HAP-1 (cell line): ENCODE results near the gene COX19.

Experiments
- DNase-seq, 2 experiments: peaks; one replicate each; pipeline ENCODE4 v3.0.0-alpha.2; 2016 to 2020; ENCODE audit warnings: low spot score in 2 of 2
- H3K27me3 ChIP-seq: fragments of 250-450 bp; sonication (Bioruptor Pico); 2 replicates; pipeline ENCODE4 v1.5.1; 2020; ENCODE audit warnings: low read depth, mild to moderate bottlenecking, moderate library complexity
- H3K36me3 ChIP-seq: fragments of 250-450 bp; sonication (Bioruptor Pico); replicated peaks from 2 replicates; pipeline ENCODE4 v1.5.1; 2020; ENCODE audit warnings: mild to moderate bottlenecking
- H3K4me1 ChIP-seq: fragments of 250-450 bp; sonication (Bioruptor Pico); 2 replicates; pipeline ENCODE4 v1.5.1; 2020; ENCODE audit warnings: mild to moderate bottlenecking
- H3K4me3 ChIP-seq: fragments of 250-450 bp; sonication (Bioruptor Pico); 2 replicates; pipeline ENCODE4 v1.5.1; 2020; ENCODE audit warnings: mild to moderate bottlenecking, moderate library complexity
- H3K9me3 ChIP-seq: fragments of 250-450 bp; sonication (Bioruptor Pico); 2 replicates; pipeline ENCODE4 v1.5.1; 2020; ENCODE audit warnings: mild to moderate bottlenecking, moderate library complexity
- in situ Hi-C: fragments of 300-500 bp; cut with MboI; formaldehyde crosslinking; loops from 3 replicates; pipeline ENCODE4 v1.14.3; 2020; ENCODE audit warnings: low sequenced_read_pairs, inconsistent platforms, mixed read lengths

COX19 gene

DNA sequence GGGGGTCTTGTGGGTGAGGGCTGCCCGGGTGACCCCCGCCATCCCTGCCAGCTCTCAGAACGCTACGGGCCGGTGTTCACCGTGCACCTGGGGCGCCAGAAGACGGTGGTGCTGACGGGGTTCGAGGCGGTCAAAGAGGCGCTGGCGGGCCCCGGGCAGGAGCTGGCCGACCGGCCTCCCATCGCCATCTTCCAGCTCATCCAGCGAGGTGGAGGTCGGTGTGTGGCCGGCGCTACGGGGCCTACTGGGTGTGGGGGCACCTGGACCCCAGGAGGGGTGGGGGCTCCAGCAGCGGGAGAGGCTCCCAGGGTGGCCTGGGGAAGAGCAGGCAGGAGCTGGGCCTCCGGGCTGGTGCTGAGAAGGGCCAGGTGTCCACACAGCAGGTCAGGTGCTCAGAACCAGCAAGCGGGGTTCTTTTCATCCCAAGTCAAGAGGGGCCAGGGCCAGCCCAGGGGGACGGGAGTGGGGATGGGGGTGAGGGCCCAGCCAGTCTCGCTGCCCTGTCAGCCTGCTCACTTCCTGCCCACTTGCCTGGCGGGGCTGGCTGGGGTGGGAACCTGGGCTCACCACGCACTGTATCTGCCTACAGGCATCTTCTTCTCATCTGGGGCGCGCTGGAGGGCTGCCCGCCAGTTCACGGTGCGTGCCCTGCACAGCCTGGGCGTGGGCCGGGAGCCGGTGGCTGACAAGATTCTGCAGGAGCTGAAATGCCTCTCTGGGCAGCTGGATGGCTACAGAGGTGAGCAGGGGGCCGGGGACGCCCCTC, 9.2 kb upstream of the COX19 start:
- DNase-seq = no peak
- no peaks in the 10 kb centered on the region for H3K9me3 ChIP-seq
- no peaks in the 10 kb centered on the region for H3K36me3 ChIP-seq

DNA sequence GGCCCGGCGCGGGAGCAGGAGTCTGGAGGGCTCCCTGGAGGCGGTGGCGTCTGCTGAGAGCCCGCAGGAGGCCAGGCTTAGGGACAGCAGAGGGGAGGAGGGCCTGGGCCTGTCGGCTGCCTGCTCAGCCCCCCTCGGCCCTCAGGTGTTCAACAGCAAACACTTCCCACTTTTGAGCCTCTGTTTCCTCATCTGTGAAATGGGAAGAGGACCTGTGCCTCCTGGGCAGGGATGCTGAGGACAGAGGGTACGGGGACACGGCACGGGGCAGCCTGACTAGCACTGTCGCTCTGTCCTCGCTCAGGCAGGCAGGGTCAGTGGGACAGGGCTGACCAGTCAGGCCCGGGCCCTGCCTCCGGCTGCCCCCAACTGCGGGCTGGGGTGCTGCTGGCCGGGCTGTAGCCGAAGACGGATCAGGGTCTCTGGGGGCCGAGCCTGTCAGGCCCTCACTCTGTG, 8.3 kb upstream of the COX19 start:
- Histone ChIP-seq H3K9me3 (no peaks in the 10 kb centered on the region), H3K4me1 (no peaks in the 10 kb centered on the region)
- in situ Hi-C loops = no loop called here

More for the DNA sequence above, 9.2 kb upstream of the COX19 start:
- Histone ChIP-seq H3K4me1 (no peaks in the 10 kb centered on the region), H3K4me3 (no peak overlapping the region), H3K27me3 (no peaks in the 10 kb centered on the region; the same call in 1 of the 2 replicates)
- in situ Hi-C loops = no loop called here

DNA sequence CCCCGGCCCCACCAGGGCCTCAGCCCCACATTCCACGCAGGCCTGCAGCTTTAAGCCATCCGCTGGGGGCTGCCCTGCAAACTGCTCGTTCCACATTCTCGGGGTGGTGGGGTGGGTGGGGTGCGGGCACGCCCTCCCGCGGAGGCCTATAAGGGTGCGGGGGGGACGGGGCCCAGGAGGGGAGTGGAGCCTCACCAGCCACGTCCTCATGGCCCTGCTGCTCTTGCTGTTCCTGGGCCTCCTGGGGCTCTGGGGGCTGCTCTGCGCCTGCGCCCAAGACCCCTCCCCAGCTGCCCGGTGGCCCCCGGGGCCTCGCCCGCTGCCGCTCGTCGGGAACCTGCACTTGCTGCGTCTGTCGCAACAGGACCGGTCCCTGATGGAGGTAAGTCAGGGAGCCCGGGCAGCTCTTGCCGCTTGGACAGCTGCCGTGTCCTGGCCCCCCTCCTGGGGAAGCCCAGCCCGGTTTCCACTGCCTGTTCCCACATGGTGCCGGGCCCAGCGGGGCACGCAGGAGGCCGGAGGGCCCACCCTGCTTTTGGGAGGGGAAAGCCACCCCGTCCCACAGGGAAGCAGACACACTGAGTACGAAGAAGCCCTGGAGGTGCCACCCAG, 7.8 kb upstream of the COX19 start, which contains the start of gene CYP2W1:
CYP2W1 (plus strand) TSS at position 178 of the 612 bp plus-strand sequence; CDS start at position 209, 31 bp downstream.
- no peaks in the 10 kb centered on the region for H3K9me3 ChIP-seq
- H3K27me3 ChIP-seq = no peaks in the 10 kb centered on the region; the same call in 1 of the 2 replicates
- no peak within 1 kb of the TSS for H3K4me3 ChIP-seq
- DNase-seq = no peak
- in situ Hi-C loops = no loop called here
- H3K4me1 ChIP-seq = peaks cover 4% of the 10 kb centered on the region; the same call in 1 of the 2 replicates
- no peaks in the 10 kb centered on the region for H3K36me3 ChIP-seq

More for the DNA sequence above, 8.3 kb upstream of the COX19 start:
- Histone ChIP-seq H3K27me3 (no peaks in the 10 kb centered on the region; the same call in 1 of the 2 replicates), H3K4me3 (no peak overlapping the region), H3K36me3 (no peaks in the 10 kb centered on the region)
- no peak for DNase-seq

DNA sequence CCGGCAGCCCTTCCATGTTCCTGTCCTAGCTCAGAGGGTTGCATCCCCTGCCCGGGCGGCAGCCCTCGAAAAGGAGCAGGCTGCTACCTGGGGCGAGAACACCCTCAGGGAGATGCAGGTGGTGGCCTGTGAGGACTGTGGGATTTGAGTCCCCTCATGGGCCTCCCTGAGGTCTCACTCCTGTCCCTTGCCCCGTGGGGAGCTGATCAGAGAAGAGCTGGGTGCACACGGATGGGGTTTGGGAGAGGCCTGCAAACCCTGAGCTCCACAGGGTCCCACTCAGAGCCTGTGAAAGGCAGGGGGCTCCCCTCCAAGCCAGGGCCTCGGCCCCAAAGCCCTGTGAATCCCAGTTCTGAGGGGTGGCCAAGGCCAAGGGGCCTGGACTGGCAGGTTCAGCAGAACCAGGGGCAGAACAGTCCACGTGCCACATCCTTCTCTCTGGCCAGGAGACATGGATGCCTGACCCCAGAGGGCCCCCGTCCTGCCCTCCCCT, 7.2 kb upstream of the COX19 start:
- Histone ChIP-seq H3K36me3 (no peaks in the 10 kb centered on the region), H3K9me3 (no peaks in the 10 kb centered on the region), H3K4me3 (no peak overlapping the region), H3K27me3 (no peaks in the 10 kb centered on the region; the same call in 1 of the 2 replicates), H3K4me1 (peaks cover 7% of the 10 kb centered on the region)
- in situ Hi-C loops = no loop called here
- DNase-seq = no peak

DNA sequence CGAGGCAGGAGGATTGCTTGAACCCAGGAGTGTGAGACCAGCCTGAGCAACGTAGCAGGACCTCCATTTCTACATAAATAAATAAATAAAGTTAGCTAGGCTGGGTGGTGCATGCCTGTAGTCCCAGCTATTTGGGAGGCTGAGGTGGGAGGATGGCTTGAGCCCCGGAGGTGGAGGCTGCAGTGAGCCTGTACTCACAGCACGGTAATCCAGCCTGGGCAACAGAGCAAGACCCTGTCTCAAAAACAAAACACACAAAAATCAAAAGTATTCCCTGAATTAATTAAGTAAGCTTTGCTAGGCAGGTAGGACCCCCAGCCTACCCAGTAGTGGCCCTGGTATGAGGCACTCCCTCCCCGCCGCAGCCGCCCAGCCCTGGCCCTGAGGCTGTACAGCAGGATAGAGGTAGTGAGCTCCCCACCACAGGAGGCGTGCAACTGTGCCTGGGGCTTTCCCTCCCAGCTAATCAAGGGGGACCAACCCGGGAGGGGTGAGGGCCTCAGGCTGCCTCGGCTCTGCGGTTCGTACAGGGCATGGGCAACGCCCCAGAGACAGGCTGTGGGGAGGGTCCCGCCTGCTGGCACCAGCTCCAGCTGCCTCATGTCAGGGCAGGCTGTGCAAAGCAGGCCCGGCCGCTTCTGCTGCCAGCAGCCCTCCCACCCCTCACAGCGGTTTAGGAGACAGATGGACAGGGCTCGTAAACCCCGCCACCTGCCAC, 6.6 kb upstream of the COX19 start:
- H3K4me1 ChIP-seq = peaks cover 14% of the 10 kb centered on the region
- no peaks in the 10 kb centered on the region for H3K9me3 ChIP-seq
- no peak overlapping the region for H3K4me3 ChIP-seq
- H3K27me3 ChIP-seq = no peaks in the 10 kb centered on the region; the same call in 1 of the 2 replicates
- no peak for DNase-seq
- in situ Hi-C loops = no loop called here
- no peaks in the 10 kb centered on the region for H3K36me3 ChIP-seq

DNA sequence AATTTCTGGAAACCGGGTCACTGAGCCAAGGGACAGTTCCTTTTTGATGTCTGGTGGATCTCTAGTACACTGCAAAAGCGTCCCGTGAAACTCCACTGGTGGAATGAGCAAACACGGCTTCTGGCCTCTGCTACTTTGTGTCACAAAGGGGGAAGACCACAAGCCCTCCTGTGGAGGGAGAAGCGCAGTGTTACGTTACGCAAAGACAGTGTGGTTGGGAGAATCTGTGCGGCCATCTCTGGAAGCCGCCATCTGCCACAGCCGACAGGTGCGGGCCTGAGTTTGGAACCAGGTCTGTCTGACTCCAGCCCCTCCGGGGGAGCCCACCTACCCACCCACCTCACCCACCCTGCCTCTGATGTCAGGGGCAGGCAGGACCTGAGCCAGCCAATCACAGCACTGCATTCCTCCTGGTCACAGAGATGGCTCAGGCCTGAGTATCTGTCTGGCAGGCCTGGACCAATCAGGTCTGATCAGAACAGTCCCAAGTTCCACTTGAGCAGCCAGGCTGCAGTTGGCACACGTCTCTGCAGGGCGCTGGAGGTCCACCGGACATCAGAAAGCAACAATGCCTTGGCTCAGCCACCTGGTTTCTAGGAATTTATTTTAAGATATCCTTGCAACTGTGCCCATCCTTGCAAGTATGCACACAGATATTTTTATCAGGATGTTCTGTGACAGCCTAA, 4.7 kb upstream of the COX19 start:
- H3K4me1 ChIP-seq = peaks cover 17% of the 10 kb centered on the region

DNA sequence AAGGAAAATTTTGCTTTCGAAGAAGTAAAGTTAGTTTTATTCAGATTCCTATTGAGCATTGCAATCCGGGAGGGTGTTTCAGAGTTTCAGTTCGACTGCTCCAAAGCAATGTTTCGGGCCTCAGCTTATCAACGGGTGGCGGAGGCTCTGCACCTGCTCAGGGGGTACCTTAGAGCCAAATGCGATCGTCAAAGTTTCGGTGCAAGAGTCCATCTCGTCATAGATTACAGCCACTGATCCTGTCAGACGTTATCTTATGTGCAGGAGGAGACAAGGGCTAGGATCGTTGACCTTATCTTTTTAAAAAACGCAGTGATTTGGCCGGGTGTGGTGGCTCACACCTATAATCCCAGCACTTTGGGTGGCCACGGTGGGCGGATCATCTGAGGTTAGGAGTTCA, 3.8 kb upstream of the COX19 start:
- in situ Hi-C loops = no loop called here

More for the DNA sequence above, 4.7 kb upstream of the COX19 start:
- Histone ChIP-seq H3K36me3 (peaks cover 2% of the 10 kb centered on the region; the same call in 1 of the 2 replicates), H3K4me3 (no peak overlapping the region), H3K9me3 (no peaks in the 10 kb centered on the region), H3K27me3 (no peaks in the 10 kb centered on the region)
- in situ Hi-C loops = no loop called here
- no peak for DNase-seq

DNA sequence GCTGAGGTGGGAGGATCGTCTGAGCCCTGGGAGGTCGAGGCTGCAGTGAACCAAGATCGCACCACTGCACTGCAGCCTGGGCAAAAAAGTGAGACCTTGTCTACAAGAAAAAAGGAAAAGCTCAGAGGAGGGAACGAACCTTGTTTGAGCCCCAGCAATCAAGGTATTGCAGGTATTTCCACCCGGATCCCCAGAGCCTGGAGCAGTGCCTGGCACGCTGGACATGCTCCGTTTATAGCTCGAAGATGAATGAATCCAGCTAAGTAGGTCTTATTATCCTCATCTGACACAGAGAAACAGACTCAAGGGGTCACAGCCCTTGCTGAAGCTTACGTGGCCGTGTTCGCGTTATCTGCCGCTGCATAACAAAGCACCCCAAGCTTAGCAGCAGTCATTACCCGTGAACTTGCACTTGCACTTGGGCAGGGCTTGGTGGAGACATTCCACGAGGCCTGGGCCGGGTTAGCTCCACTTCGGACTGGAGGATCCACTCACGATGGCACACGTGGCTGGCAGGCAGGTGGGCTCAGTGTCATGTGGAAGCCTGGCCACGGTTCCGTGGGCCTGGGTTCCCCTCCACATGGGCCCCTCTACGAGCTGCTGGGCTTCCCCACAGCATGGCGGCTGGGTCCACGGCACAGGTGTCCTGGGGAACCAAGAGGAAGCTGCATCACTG, 3.2 kb upstream of the COX19 start:
- no peaks in the 10 kb centered on the region for H3K9me3 ChIP-seq
- no peak overlapping the region for H3K4me3 ChIP-seq
- no peak for DNase-seq
- in situ Hi-C loops = no loop called here
- H3K36me3 ChIP-seq = peaks cover 3% of the 10 kb centered on the region; the same call in 1 of the 2 replicates
- peaks cover 21% of the 10 kb centered on the region for H3K4me1 ChIP-seq
- H3K27me3 ChIP-seq = no peaks in the 10 kb centered on the region

More for the DNA sequence above, 3.8 kb upstream of the COX19 start:
- Histone ChIP-seq H3K4me1 (peaks cover 17% of the 10 kb centered on the region), H3K9me3 (no peaks in the 10 kb centered on the region), H3K27me3 (no peaks in the 10 kb centered on the region), H3K36me3 (peaks cover 3% of the 10 kb centered on the region; the same call in 1 of the 2 replicates), H3K4me3 (no peak overlapping the region)
- no peak for DNase-seq

DNA sequence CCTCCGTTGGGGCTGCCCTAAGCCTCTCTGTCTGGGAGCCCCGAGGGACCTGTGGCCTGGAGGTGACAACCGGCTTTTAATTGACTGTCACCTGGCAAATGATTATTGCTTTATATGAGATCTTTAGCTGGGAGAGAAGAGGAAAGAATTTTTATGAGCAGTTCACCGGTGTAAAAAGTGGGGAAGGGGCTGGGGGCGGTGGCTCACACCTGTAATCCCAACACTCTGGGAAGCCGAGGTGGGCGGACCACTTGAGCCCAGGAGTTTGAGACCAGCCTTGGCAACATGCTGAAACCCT, 2.6 kb upstream of the COX19 start:
- Histone ChIP-seq H3K4me3 (no peak overlapping the region), H3K27me3 (no peaks in the 10 kb centered on the region), H3K4me1 (peaks cover 27% of the 10 kb centered on the region), H3K36me3 (peaks cover 3% of the 10 kb centered on the region; the same call in 1 of the 2 replicates), H3K9me3 (no peaks in the 10 kb centered on the region)
- DNase-seq = no peak
- in situ Hi-C loops = no loop called here

DNA sequence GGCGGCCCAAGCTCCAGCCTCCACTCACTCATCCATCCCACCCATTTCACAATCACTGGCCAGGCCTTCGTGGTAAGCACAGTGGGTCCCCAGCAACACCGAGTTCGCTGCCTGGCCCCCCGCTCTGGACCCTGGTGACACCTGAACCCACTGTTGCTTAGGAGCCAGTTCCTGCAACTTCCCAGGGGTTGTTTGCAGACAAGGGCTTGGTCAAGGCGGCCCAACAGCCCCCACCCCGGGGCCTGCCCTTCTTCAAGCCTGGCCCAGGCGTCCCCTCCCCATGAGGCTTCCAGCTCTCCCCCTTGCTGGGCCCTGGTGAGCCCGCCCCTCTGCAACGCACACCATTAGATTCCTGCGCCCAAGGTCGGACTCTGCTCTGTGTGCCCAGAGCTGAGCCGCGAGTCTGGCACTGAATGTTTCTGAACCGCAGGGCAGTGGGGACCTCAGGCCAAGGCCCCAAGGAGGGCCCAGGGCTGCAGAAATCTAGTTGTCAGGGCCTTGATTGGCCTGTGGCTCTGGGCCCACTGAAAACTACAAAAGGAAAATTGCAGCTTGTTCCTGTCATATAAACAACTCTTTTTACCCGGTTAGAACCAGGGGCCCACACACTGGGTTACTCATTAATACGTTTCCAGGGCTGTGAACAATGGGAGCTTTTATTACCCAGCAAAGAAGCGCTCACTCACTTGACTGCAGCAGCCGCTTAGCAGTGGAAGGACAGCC, 2.1 kb upstream of the COX19 start:
- Histone ChIP-seq H3K36me3 (peaks cover 3% of the 10 kb centered on the region), H3K27me3 (no peaks in the 10 kb centered on the region), H3K9me3 (no peaks in the 10 kb centered on the region), H3K4me3 (no peak overlapping the region), H3K4me1 (peaks cover 30% of the 10 kb centered on the region)
- DNase-seq = peak; percentile 75 to 77
- in situ Hi-C loops = no loop called here

DNA sequence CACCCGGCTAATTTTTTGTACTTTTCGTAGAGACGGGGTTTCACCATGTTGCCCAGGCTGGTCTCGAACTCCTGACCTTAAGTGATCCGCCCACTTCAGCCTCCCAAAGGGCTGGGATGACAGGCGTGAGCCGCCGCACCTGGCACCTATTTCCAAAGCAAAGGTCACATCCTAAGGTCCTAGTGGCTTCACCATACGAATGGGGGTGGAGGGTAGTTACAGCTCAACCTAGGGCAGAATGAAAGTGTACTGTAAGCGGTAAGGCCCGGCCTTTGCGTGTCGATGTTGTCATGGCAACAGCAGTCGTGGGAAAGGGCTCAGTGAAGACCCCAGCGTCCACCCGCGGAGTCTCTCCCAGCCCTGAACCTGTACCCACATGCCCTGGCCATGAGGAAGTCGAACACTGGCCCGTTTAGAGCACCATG, 1.6 kb upstream of the COX19 start:
- no peak overlapping the region for H3K4me3 ChIP-seq
- no peak for DNase-seq
- no peaks in the 10 kb centered on the region for H3K27me3 ChIP-seq
- in situ Hi-C loops = no loop called here
- no peaks in the 10 kb centered on the region for H3K9me3 ChIP-seq
- H3K36me3 ChIP-seq = peaks cover 9% of the 10 kb centered on the region
- H3K4me1 ChIP-seq = peaks cover 36% of the 10 kb centered on the region

DNA sequence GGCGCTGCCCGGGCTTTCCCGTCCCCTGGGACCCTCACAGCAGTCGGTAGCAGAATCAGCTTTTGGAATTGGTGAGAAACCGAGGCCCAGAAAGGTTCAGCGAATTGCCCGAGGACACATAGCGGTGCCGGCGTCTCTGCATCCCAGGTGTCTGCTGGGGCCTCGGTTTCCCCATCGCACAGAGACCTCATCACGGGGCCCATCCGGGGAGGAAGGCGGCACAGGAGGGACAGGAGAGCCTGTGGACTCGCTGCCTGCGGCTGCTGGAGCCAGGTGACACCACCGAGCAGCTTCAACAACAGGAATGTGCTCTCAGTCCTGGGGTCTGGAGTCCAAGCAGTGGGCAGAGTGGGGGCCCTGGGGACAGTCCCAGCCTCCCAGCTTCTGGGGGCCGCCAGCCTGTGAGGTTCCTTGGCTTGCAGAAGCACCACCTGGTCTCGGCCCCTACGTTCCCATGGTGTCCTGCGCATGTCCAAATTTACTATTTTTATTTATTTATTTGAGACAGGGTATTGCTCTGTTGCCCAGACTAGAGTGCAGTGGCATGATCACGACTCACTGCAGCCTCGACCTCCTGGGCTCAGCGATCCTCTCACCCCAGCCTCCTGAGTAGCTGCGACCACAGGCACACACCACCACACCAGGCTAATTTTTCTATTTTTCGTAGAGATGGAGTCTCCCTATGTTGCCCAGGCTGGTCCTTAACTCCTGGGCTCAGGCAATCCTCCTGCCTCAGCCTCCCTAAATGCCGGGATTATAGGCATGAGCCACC, 539 bp upstream of the COX19 start:
- Histone ChIP-seq H3K4me3 (peak overlapping the region; percentile 100), H3K4me1 (peaks cover 38% of the 10 kb centered on the region), H3K9me3 (no peaks in the 10 kb centered on the region), H3K27me3 (no peaks in the 10 kb centered on the region), H3K36me3 (peaks cover 17% of the 10 kb centered on the region)
- DNase-seq = no peak
- in situ Hi-C loops = no loop called here
